H1 (cell line): ENCODE data around the gene ST14. TPM values are rescaled to one million over a fixed set of nuclear protein-coding genes. Genes with fewer than 3 reads are reported as not detected.

Experiments
- CHD7 ChIP-seq: fragments of 300-600 bp; sonication (generic); IDR thresholded peaks from 2 replicates; pipeline ENCODE4 v1.7.1; 2012; ENCODE audit warnings: low read length, moderate library complexity, mild to moderate bottlenecking, inconsistent platforms; ENCODE audit not compliant: insufficient replicate concordance
- EP300 ChIP-seq, 2 experiments: IDR thresholded peaks; 1 replicate in 1 of 2; 2 replicates in 1 of 2; pipeline ENCODE4 v1.6.1; 2011 to 2012; ENCODE audit warnings: low read depth in 2 of 2, low read length in 2 of 2, mild to moderate bottlenecking in 2 of 2, borderline replicate concordance in 1 of 2, inconsistent platforms in 1 of 2, moderate library complexity in 1 of 2
- GABPA ChIP-seq: IDR thresholded peaks from 2 replicates; pipeline ENCODE4 v1.6.1; 2011; ENCODE audit warnings: mild to moderate bottlenecking, low read length, moderate library complexity, borderline replicate concordance; ENCODE audit not compliant: insufficient read depth
- HDAC6 ChIP-seq: IDR thresholded peaks from one replicate; pipeline ENCODE4 v1.7.1; 2012; ENCODE audit warnings: low read depth, mild to moderate bottlenecking, inconsistent platforms, low read length, moderate library complexity
- JUN ChIP-seq: IDR thresholded peaks from 2 replicates; pipeline ENCODE4 v1.6.1; 2011; ENCODE audit warnings: low read depth, mild to moderate bottlenecking, improper control_type of control experiment, low read length
- RFX5 ChIP-seq: IDR thresholded peaks from 2 replicates; pipeline ENCODE4 v1.6.1; 2011; ENCODE audit warnings: low read depth, low read length, improper control_type of control experiment, borderline replicate concordance
- SIN3A ChIP-seq, 2 experiments: IDR thresholded peaks in 1 of 2; conservative IDR thresholded peaks in 1 of 2; 2 replicates each; pipeline ENCODE4 v1.6.1; 2011 to 2012; ENCODE audit warnings: low read length in 2 of 2, improper control_type of control experiment in 1 of 2, low read depth in 1 of 2, mild to moderate bottlenecking in 1 of 2
- SIRT6 ChIP-seq: IDR thresholded peaks from one replicate; pipeline ENCODE4 v1.7.1; 2012; ENCODE audit warnings: low read length, inconsistent platforms
- SP1 ChIP-seq: IDR thresholded peaks from 2 replicates; pipeline ENCODE4 v1.6.1; 2011; ENCODE audit warnings: low read depth, low read length
- SRF ChIP-seq: IDR thresholded peaks from 2 replicates; pipeline ENCODE4 v1.6.1; 2011; ENCODE audit warnings: mild to moderate bottlenecking, low read depth, low read length, moderate library complexity
- TAF1 ChIP-seq: IDR thresholded peaks from 2 replicates; pipeline ENCODE4 v1.6.1; 2011; ENCODE audit warnings: mild to moderate bottlenecking, low read depth, low read length
- TAF7 ChIP-seq: optimal IDR thresholded peaks from 2 replicates; pipeline ENCODE3; 2011; ENCODE audit warnings: low read depth, mild to moderate bottlenecking, inconsistent platforms, low read length, moderate library complexity, borderline replicate concordance
- polyA plus RNA-seq, 7 experiments: library from polyadenylated mRNA; depleted of rRNA in 3 of 7; stranded (reverse) in 5 of 7; unstranded in 2 of 7; fragments of >200 nt in 5 of 7; fragments of 200-250 nt in 2 of 7; gene quantifications; 1 replicate in 5 of 7; 2 replicates in 1 of 7; 4 replicates in 1 of 7; pipeline versions ENCODE4 v1.2.1 to v1.2.3, GENCODE V29; 2011 to 2013; ENCODE audit warnings: missing spikeins in 2 of 7, mixed read lengths in 2 of 7
- total RNA-seq: library from RNA; stranded (reverse); fragmentation: NEBNext Ultra II Directional; extraction: Animal tissue kit (Norgen Biotek cat#: 25700); gene quantifications from 2 replicates; pipeline ENCODE4 v1.2.1, GENCODE V29; 2021

The ST14 gene
- total and polyA plus RNA-seq, 2 of the 8 experiments (the other 6 are each of a cell fraction or from before 2014, with no cell fraction given) = 22.4 to 24.9 TPM

GRCh38 chr11:130234315-130234714, 74.7 kb downstream of the ST14 start (continued):
- no peak for TF ChIP-seq CHD7
- no peak for TF ChIP-seq RFX5
- TF ChIP-seq JUN = no peak
- TF ChIP-seq TAF1 = no peak
- TF ChIP-seq SP1 = no peak
- no peak for TF ChIP-seq TAF7
- TF ChIP-seq SIRT6 = no peak
- no peak for TF ChIP-seq HDAC6
- no peak for TF ChIP-seq EP300 (IDR thresholded peaks at IDR 0.05; ENCODE audit: borderline replicate concordance in 1 of 2, low read depth in 2 of 2, low read length in 2 of 2)
- no peak for TF ChIP-seq GABPA
- TF ChIP-seq SRF = no peak
- no peak for TF ChIP-seq SIN3A (conservative IDR thresholded peaks at IDR 0.05 in 1 of 2, IDR thresholded peaks at IDR 0.05 in 1 of 2; ENCODE audit: low read depth in 1 of 2, low read length in 2 of 2)
